GM21423 (cell line): Measurements from ENCODE around the gene EMC8.
"Not testable (repeated sequence)": the region's sequence is repeated elsewhere in the genome, so short reads cannot be mapped to it uniquely, and the experiment has no call there.

Experiments
- ATAC-seq: cut with Tn5 transposase; IDR thresholded peaks from one replicate; pipeline ENCODE4 v1.9.1; 2021; ENCODE audit warnings: mild to moderate bottlenecking, moderate library complexity; ENCODE audit not compliant: unreplicated experiment

The EMC8 gene

GRCh38 chr16:85816159-85816558 lies 16.8 kb upstream of the EMC8 start:
- no peak for ATAC-seq

GRCh38 chr16:85812811-85813700 lies 13.7 kb upstream of the EMC8 start:
- no peak for ATAC-seq

GRCh38 chr16:85812031-85812807 lies 12.9 kb upstream of the EMC8 start:
- ATAC-seq, result no peak

GRCh38 chr16:85810742-85811115 lies 11.4 kb upstream of the EMC8 start:
- no peak for ATAC-seq

GRCh38 chr16:85810097-85810741 lies 10.9 kb upstream of the EMC8 start:
- ATAC-seq, result no peak

- no peak for ATAC-seq
Measured at GRCh38 chr16:85809645-85810044, 10.3 kb upstream of the EMC8 start.

GRCh38 chr16:85808926-85809325 lies 9.6 kb upstream of the EMC8 start:
- ATAC-seq, result no peak

- not testable (repeated sequence) for ATAC-seq
Measured at GRCh38 chr16:85808104-85808503, 8.8 kb upstream of the EMC8 start.

GRCh38 chr16:85807340-85807739 lies 8.0 kb upstream of the EMC8 start:
- ATAC-seq, result not testable (repeated sequence)

GRCh38 chr16:85806539-85806938 lies 7.2 kb upstream of the EMC8 start:
- ATAC-seq, result no peak

- ATAC-seq, result no peak
Measured at GRCh38 chr16:85805442-85806045, 6.2 kb upstream of the EMC8 start.

- ATAC-seq, result no peak
Measured at GRCh38 chr16:85803570-85803969, 4.2 kb upstream of the EMC8 start.

- no peak for ATAC-seq
Measured at GRCh38 chr16:85800321-85800669, 951 bp upstream of the EMC8 start.

- peak; percentile 26 for ATAC-seq
Measured at GRCh38 chr16:85798901-85799496, 345 bp downstream of the EMC8 start.

GRCh38 chr16:85798283-85798776 lies 1.0 kb downstream of the EMC8 start:
- no peak for ATAC-seq

- no peak for ATAC-seq
Measured at GRCh38 chr16:85796599-85796998, 2.7 kb downstream of the EMC8 start.

- no peak for ATAC-seq
Measured at GRCh38 chr16:85796152-85796551, 3.2 kb downstream of the EMC8 start.

- no peak for ATAC-seq
Measured at GRCh38 chr16:85794696-85795095, 4.6 kb downstream of the EMC8 start.

GRCh38 chr16:85793662-85794298 lies 5.6 kb downstream of the EMC8 start:
- ATAC-seq, result no peak

- ATAC-seq, result no peak
Measured at GRCh38 chr16:85789773-85790172, 9.6 kb downstream of the EMC8 start.
